GM20000 (cell line): Measurements from ENCODE around the gene TUBGCP6.
A peak's percentile ranks its signal among the peaks of the same experiment; 100 is the strongest.
"Not testable (repeated sequence)": the region's sequence is repeated elsewhere in the genome, so short reads cannot be mapped to it uniquely, and the experiment has no call there.

Experiments
- DNase-seq: peaks from one replicate; pipeline ENCODE4 v3.0.0; 2012; ENCODE audit warnings: low spot score
- TF ChIP-seq, protein P1 (sequence below): IDR thresholded peaks from 2 replicates; pipeline ENCODE4 v1.5.1; 2012; ENCODE audit warnings: mild to moderate bottlenecking, control low read depth; ENCODE audit errors: extremely low read depth, missing control alignments

The TUBGCP6 gene

DNA sequence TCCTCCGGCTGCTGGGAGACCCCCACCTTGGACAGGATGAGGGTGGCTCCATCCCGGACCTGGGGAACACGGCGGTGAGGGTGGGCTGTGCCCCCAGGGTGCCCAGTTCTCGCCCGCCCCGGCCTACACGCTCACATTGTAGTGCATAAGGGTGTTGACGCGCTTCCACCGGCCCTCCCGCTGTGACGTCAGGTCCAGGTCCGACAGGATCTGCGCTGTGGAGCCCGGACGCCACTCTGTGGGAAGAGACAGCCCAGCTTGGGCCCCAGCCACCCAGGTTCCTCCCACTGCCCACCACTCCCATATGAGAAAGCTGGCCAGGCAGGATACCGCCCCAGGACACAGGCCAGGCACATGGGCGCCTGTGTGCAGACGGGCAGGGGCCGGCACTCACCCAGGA lies 33.6 kb upstream of the TUBGCP6 start:
- TF ChIP-seq, protein P1, sequence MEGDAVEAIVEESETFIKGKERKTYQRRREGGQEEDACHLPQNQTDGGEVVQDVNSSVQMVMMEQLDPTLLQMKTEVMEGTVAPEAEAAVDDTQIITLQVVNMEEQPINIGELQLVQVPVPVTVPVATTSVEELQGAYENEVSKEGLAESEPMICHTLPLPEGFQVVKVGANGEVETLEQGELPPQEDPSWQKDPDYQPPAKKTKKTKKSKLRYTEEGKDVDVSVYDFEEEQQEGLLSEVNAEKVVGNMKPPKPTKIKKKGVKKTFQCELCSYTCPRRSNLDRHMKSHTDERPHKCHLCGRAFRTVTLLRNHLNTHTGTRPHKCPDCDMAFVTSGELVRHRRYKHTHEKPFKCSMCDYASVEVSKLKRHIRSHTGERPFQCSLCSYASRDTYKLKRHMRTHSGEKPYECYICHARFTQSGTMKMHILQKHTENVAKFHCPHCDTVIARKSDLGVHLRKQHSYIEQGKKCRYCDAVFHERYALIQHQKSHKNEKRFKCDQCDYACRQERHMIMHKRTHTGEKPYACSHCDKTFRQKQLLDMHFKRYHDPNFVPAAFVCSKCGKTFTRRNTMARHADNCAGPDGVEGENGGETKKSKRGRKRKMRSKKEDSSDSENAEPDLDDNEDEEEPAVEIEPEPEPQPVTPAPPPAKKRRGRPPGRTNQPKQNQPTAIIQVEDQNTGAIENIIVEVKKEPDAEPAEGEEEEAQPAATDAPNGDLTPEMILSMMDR, result no peak
- DNase-seq, result no peak

DNA sequence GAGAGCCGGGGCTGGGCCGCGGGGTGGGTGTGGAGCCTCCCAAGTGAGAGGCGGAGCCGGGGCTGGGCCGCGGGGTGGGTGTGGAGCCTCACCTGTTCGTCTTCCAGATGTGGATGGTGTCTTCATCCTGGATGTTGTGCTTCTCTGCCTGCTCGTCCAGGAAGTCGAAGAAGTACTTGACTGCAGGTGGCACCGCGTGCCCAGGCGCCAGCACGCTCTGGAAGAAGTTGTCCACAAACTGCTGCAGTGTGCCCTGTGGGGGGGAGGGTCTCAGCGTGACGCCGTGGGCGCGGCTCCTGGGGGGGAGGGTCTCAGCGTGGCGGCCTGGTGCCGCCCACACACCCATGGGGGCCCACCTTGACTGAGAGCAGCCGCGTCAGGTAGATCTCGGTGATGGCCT lies 32.9 kb upstream of the TUBGCP6 start:
- TF ChIP-seq, protein P1, result no peak
- DNase-seq, result no peak

DNA sequence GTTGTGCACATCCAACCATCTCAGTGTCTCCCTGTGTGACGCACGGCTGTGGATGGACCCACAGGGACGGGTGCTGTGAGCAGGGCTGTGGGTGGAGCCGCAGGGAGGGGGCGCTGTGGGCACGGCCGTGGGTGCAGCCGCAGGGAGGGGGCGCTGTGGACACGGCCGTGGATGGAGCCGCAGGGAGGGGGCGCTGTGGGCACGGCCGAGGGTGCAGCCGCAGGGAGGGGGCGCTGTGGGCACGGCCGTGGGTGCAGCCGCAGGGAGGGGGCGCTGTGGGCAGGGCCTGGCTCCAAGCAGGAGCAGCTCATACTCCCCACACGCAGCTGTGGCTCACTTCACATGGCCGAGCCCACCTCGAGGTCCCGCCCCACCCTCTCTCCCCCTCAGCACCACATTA lies 31.3 kb upstream of the TUBGCP6 start:
- peak; percentile 84 for DNase-seq
- TF ChIP-seq, protein P1, result peak; percentile 72

DNA sequence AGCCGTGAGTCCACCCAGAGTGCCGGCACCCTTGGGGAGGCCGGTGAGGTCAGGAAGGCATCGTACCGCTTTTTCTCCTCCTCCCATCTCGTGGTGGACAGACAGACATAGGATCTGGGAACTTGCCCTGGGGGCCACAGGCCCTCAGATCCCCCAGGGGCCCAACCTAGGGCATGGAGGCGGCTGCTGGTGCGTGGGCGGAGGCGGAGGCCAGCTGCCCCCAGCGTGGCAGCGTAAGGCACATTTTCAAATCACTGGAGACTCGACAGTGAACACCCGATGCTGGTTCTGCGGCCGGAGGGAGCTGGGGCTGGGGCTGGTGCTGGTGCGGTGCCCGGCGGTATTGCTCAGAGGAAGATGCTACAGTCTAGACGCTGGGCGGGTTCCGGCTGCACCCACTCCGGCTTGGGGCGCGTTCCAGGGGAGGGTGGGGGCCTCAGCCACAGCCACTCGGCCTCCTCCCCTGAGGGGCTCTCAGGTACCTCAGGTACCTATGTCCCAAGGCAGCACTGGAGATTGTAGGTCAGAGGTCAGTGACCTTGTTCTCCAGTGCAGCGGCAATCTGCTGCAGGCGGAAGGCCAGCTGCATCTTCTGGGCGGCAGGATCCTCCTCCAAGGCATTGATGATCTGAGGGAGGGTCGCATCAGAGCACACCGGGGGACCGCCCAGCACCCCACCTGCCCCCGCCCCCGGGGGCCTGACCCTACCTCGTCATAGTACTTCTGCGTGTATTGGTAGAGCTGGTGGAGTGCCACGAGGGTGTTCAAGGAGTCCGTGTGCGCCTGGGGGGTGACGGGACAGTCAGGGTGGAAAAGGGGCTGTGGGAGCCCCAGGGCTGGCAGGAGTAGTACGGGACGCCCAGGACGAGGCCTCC lies 30.6 kb upstream of the TUBGCP6 start:
- no peak for DNase-seq
- TF ChIP-seq, protein P1, result no peak

DNA sequence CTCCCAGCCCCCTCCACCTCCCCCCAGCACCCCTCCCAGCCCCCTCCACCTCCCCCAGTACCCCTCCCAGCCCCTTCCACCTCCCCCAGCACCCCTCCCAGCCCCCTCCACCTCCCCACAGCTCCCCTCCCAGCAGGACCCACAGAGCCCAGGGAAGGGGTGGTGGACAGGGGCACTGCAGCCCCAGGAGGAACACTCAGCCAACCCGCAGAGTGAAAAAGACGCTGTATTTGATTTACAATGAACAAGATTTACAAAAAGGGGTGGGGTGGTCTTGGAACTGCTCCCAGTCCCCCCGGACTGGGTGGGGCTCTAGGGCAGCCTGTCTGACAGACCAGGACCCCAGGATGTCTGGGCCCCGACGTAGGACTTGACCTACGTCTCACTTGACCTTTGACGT lies 29.9 kb upstream of the TUBGCP6 start:
- no peak for DNase-seq
- TF ChIP-seq, protein P1, result no peak

DNA sequence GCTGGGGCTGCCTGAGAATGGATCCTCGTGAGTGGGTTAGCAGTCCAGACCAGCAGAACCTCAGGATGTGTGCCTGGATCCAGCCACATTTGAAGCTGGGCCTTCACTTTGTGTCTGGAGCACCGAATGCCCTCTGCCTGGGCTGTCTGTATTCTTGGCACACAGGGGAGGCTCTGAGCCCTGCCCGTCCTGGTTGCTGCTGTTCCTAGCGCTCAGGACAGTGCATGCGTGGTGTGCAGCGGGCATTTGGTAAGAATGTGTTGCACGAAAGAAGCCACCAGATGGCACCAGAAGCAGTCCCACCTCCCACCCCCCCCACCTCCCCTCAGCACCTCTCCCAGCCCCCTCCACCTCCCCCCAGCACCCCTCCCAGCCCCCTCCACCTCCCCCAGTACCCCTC lies 29.5 kb upstream of the TUBGCP6 start:
- peak; percentile 79 for DNase-seq
- TF ChIP-seq, protein P1, result no peak

DNA sequence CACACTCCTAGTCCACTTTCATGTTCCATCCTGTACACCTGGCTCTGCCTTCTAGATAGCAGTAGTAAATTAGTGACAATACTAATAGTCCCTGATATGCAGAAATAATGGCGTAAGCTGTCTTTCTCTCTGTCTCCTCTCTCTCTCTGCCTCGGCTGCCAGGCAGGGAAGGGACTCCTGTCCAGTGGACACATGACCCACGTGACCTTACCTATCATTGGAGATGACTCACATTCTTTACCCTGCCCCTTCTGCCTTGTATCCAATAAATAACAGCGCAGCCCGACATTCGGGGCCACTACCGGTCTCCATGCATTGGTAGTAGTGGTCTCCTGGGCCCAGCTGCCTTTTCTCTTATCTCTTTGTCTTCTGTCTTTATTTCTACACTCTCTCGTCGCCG lies 29.0 kb upstream of the TUBGCP6 start:
- not testable (repeated sequence) for DNase-seq

DNA sequence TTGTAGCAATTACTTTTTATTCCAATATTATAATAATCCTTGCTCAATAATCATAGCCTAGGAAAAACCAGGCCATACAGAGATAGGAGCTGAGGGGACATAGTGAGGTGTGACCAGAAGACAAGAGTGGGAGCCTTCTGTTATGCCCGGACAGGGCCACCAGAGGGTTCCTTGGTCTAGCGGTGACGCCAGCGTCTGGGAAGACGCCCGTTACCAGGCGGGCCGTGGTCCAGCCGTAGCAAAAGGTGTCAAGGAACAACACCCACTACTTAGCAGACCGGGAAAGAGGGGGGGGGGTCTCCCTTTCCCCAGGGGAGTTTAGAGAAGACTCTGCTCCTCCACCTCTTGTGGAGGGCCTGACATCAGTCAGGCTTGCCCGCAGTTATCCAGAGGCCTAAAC lies 28.5 kb upstream of the TUBGCP6 start:
- DNase-seq, result not testable (repeated sequence)
